VCaP (cell line): ENCODE data around the gene NLK.

Source experiments
- H3K27ac ChIP-seq: fragments of 450-650 bp; 2 replicates; pipeline ENCODE4 v1.5.1; 2017
- TF ChIP-seq, protein P1 (sequence below): fragments of 450-650 bp; conservative IDR thresholded peaks from 2 replicates; pipeline ENCODE4 v1.5.1; 2017; ENCODE audit warnings: mild to moderate bottlenecking, moderate library complexity

The NLK gene

DNA sequence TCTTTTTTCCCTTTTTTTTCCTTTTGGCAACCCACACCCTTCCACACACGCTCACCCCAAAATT, at the start of gene NLK:
NLK (plus strand) TSS at position 21 of the 64 bp plus-strand sequence. CDS start 197 bp downstream, outside the sequence.
- peak within 1 kb of the TSS; percentile 85 for H3K27ac ChIP-seq
- TF ChIP-seq, protein P1, sequence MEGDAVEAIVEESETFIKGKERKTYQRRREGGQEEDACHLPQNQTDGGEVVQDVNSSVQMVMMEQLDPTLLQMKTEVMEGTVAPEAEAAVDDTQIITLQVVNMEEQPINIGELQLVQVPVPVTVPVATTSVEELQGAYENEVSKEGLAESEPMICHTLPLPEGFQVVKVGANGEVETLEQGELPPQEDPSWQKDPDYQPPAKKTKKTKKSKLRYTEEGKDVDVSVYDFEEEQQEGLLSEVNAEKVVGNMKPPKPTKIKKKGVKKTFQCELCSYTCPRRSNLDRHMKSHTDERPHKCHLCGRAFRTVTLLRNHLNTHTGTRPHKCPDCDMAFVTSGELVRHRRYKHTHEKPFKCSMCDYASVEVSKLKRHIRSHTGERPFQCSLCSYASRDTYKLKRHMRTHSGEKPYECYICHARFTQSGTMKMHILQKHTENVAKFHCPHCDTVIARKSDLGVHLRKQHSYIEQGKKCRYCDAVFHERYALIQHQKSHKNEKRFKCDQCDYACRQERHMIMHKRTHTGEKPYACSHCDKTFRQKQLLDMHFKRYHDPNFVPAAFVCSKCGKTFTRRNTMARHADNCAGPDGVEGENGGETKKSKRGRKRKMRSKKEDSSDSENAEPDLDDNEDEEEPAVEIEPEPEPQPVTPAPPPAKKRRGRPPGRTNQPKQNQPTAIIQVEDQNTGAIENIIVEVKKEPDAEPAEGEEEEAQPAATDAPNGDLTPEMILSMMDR: no peak

DNA sequence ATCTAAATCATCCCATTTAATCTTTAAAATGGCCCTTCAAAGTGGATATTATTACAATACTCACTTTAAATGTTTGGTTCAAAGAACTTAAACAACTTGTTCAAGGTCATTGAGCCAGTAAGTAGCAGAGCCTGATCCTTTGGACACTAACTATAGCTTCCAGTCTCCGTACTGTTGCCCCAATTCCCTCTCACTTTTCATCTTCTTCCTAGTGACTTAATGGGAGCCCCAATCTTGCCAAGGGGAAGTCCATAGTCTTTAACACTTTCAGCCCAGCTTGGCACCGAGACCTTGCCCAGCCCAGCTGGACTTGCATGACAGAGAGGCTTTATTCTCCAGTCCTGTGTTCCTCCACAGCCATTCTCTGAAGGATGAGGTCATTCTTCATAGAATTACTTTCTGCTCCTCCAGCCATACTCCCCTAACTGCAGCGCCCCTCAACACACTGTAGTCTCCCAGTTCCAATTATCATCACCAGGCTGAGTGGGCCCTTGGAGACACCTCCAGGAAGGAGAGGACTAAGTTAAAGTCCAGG, 49.2 kb upstream of the NLK start:
- TF ChIP-seq, protein P1: no peak
- no peak overlapping the region for H3K27ac ChIP-seq

DNA sequence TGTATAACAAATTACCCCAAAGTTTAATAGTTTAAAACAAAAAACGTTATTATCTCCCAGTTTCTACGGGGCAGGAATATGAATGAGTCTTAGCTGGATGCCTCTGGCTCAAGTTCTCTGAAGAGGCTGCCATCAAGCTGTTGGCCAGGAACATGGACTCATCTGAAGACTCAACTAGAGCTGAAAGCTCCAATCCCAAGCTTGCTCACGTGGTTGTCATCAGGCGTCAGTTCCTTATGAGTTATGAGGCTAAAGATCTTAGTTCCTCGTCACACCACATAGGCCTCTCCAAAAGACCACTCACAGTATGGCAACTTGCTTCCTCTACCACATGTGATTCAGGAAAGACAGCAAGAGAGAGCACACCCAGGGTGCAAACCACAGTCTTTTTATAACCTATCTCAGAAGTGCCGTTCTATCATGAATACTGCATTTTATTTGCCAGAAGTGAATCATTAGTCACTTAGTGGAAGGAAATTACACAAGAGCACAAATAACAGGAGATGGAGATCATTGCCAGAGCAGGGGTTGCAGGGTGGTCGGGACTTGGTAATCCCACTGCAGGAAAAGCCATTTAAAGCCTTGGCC, 48.7 kb upstream of the NLK start:
- H3K27ac ChIP-seq: no peak overlapping the region
- TF ChIP-seq, protein P1: no peak

DNA sequence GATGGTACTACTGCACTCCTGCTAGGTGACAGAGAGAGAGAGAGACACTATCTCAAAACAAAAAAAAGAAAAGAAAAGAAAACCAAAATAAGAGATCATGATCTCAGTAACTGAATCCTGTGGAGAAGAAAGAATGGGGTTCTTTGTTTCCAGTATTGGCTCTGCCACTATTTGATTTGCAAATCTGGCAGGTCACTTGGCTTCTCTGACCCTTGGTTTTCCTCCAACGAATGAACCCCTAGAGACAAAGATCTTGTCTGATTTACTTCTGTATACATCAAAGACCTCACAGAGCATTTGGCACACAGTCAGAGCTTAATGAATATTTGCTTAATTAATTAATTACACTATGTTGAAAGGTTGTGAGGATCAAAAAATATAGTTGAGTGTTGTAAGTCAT, 47.9 kb upstream of the NLK start:
- H3K27ac ChIP-seq: no peak overlapping the region
- TF ChIP-seq, protein P1: no peak

DNA sequence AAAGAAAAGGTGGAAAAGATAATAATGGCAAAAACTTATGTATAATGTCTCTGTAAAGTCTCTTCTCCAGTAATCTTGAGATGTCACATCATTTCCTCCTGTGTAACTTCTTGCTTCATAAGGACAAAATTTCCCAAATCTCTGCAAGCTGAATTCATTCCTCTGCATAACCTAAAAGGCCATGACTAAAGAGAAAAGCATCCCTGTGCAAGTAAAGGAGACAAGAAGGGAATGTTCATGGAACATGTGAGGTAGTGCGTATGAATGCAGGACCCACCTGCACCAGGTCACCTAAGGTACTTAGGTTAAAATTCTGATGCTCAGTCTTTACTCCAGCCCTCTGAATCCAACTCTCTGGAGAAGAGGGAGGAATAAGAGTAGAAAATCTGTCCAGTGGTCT, 46.9 kb upstream of the NLK start:
- TF ChIP-seq, protein P1: no peak
- H3K27ac ChIP-seq: no peak overlapping the region

DNA sequence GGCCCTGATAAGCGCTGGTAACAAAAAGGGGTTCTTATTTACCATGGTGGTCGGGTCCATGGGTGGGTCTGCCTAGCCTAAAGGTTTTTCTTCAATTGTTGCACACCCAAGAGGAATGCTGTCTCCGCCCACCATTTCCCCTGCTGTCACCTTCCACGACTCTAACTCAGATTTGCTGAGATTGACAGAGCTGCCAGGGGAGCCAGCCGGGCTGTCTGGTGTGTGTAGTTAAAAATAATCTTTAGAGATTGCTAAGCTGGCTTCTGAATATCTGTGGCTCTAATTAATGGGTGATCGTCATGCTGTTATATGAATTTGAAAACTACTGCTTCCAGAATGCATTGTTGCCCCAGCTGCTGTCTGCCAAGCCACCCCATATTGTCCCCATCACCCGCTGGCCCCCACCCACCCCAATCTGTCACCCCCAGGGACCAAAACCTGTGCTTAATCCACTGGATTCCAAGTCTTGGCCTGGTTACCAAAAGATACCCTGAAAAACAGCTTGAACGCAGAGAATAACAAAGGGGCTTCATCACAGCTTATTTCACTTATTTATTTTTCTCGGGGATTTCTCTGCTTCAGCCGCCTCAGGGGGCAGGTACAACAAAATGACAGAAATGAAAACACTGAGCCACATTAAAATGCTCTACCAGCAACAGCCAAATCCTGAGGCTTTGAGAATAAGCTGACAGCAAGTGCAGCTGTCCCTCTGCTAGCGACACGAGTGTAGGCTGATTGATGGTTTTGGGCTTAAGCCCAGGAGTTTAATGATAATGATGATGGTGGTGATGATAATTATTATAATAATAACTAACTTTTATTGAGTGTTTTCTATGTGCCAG, 46.1 kb upstream of the NLK start:
- TF ChIP-seq, protein P1: no peak
- H3K27ac ChIP-seq: no peak overlapping the region

DNA sequence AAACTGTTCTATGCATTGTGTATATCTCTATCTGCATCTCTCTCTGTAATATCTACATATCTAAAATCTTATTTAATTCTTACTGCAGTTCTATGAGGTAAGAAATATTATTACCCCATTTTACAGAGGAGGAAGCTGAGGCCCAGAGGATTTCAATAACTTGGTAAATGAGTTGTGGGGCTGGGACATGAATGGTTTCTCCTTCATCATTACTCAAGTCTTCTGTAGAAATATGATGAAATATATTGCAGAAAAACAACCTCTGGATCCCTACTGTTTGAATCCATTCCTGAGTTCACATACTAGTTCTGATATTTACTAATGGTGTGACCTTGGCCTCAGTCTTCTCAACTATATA, 45.5 kb upstream of the NLK start:
- TF ChIP-seq, protein P1: no peak

More for the DNA sequence above, 45.5 kb upstream of the NLK start:
- no peak overlapping the region for H3K27ac ChIP-seq
